Endothelial cell of umbilical vein (primary cell): Measurements from ENCODE around the gene ADGRF3. TPM values are rescaled to one million over a fixed set of nuclear protein-coding genes. Genes with fewer than 3 reads are reported as not detected.
"Not testable (repeated sequence)": the region's sequence is repeated elsewhere in the genome, so short reads cannot be mapped to it uniquely, and the experiment has no call there.

Experiments used
- BruUV-seq: library from RNA; stranded (reverse); fragments of 400-500 nt; replicated peaks from 2 replicates; lab custom pipeline; 2021; lab: Mats Ljungman, UMichigan
- CTCF ChIA-PET: fragments of 300-600, 350-600 bp; sonication (Branson Sonifier 250); formaldehyde crosslinking; loops from one replicate; lab custom pipeline; 2021; ENCODE audit warnings: antibody characterized with exemption, inconsistent platforms; lab: Charles Lee
- POLR2A ChIA-PET: fragments of 300-600, 350-600 bp; sonication (Branson Sonifier 250); formaldehyde crosslinking; loops from one replicate; lab custom pipeline; 2021; ENCODE audit warnings: antibody characterized with exemption, inconsistent platforms; lab: Charles Lee
- DNase-seq: peaks from one replicate; pipeline ENCODE4 v3.0.0-alpha.2; 2011; ENCODE audit warnings: low read depth, low spot score
- FAIRE-seq: peaks from 2 replicates; lab custom pipeline; 2011; peaks lifted over from hg19 to GRCh38; lab: Jason Lieb, UNC
- H2AFZ ChIP-seq: 2 replicates; pipeline ENCODE4 v1.6.0; 2012; ENCODE audit warnings: low read depth, low read length, control low read depth, inconsistent platforms
- H3K27ac ChIP-seq: 2 replicates; pipeline ENCODE4 v1.5.1; 2011; ENCODE audit warnings: low read depth, mild to moderate bottlenecking, control low read depth, low read length, moderate library complexity; ENCODE audit not compliant: insufficient read depth
- H3K27me3 ChIP-seq, 2 experiments: 2 replicates each; pipeline versions ENCODE4 v1.6.0 to v1.6.1; 2011; ENCODE audit warnings: low read length in 2 of 2, mixed read lengths in 1 of 2; ENCODE audit not compliant: control insufficient read depth in 2 of 2, insufficient read depth in 2 of 2
- H3K36me3 ChIP-seq, 2 experiments: 2 replicates in 1 of 2; 3 replicates in 1 of 2; pipeline ENCODE4 v1.5.1; 2011; ENCODE audit warnings: low read length in 2 of 2, mild to moderate bottlenecking in 1 of 2, moderate library complexity in 1 of 2; ENCODE audit not compliant: control insufficient read depth in 2 of 2, insufficient read depth in 2 of 2; ENCODE audit errors: extremely low read depth in 1 of 2
- H3K4me1 ChIP-seq: 3 replicates; pipeline ENCODE4 v1.5.1; 2011; ENCODE audit warnings: mild to moderate bottlenecking, low read length; ENCODE audit not compliant: control insufficient read depth, insufficient read depth; ENCODE audit errors: extremely low read depth
- H3K4me2 ChIP-seq: 2 replicates; pipeline ENCODE4 v1.6.1; 2011; ENCODE audit warnings: low read length, control low read depth, mixed read lengths; ENCODE audit not compliant: insufficient read depth
- H3K4me3 ChIP-seq, 3 experiments: fragments of 200-600 bp in 1 of 3; sonication (generic), shearing (Covaris generic) in 1 of 3; replicated peaks in 1 of 3; 2 replicates each; pipeline ENCODE4 v1.5.1; 2011 to 2016; ENCODE audit warnings: control low read depth in 3 of 3, low read length in 3 of 3, mild to moderate bottlenecking in 2 of 3, inconsistent platforms in 1 of 3, low read depth in 1 of 3, moderate library complexity in 1 of 3; ENCODE audit not compliant: insufficient read depth in 1 of 3
- H3K79me2 ChIP-seq: 2 replicates; pipeline ENCODE4 v1.6.0; 2012; ENCODE audit warnings: low read length, inconsistent platforms; ENCODE audit not compliant: control insufficient read depth, insufficient read depth
- H3K9ac ChIP-seq: replicated peaks from 2 replicates; pipeline ENCODE3; 2011; ENCODE audit warnings: low read length, control low read depth; ENCODE audit not compliant: insufficient read depth; ENCODE audit errors: extremely low read depth
- H3K9me1 ChIP-seq: replicated peaks from 3 replicates; pipeline ENCODE4 v1.6.0; 2011; ENCODE audit warnings: mild to moderate bottlenecking, low read length; ENCODE audit not compliant: control insufficient read depth, insufficient read depth; ENCODE audit errors: extremely low read depth
- H3K9me3 ChIP-seq: replicated peaks from 2 replicates; pipeline ENCODE4 v1.5.1; 2012; ENCODE audit warnings: low read length, inconsistent platforms; ENCODE audit not compliant: control insufficient read depth, insufficient read depth
- H4K20me1 ChIP-seq: replicated peaks from 2 replicates; pipeline ENCODE3; 2011; ENCODE audit warnings: mild to moderate bottlenecking, low read length; ENCODE audit not compliant: control insufficient read depth, insufficient read depth; ENCODE audit errors: extremely low read depth
- CTCF ChIP-seq, 2 donors: IDR thresholded peaks; 1 replicate in 1 of 2; 2 replicates in 1 of 2; pipeline ENCODE4 v1.5.1; 2011; ENCODE audit warnings: low read length in 2 of 2, mild to moderate bottlenecking in 2 of 2, moderate library complexity in 2 of 2, control low read depth in 1 of 2, inconsistent platforms in 1 of 2, low read depth in 1 of 2; ENCODE audit not compliant: insufficient read depth in 1 of 2; ENCODE audit errors: extremely low read depth in 1 of 2
- EZH2 ChIP-seq: IDR thresholded peaks from 2 replicates; pipeline ENCODE4 v1.6.1; 2012; ENCODE audit warnings: borderline replicate concordance, low read depth, mild to moderate bottlenecking, moderate library complexity, low read length, inconsistent platforms; ENCODE audit not compliant: severe bottlenecking
- FOS ChIP-seq: IDR thresholded peaks from 2 replicates; pipeline ENCODE4 v1.6.1; 2011; ENCODE audit warnings: mild to moderate bottlenecking, low read length, moderate library complexity, borderline replicate concordance; ENCODE audit not compliant: insufficient read depth
- GATA2 ChIP-seq: IDR thresholded peaks from 2 replicates; pipeline ENCODE4 v1.7.0; 2011; ENCODE audit warnings: low read depth, mild to moderate bottlenecking, moderate library complexity, mixed read lengths, low read length; ENCODE audit not compliant: insufficient read length, insufficient read depth
- JUN ChIP-seq: IDR thresholded peaks from 2 replicates; pipeline ENCODE4 v1.6.1; 2011; ENCODE audit warnings: borderline replicate concordance, low read depth; ENCODE audit not compliant: insufficient read length, insufficient read depth
- MYC ChIP-seq: IDR thresholded peaks from one replicate; pipeline ENCODE4 v1.6.1; 2011; ENCODE audit warnings: mild to moderate bottlenecking, low read depth, low read length
- POLR2A ChIP-seq: IDR thresholded peaks from 2 replicates; pipeline ENCODE4 v1.6.1; 2012; ENCODE audit warnings: low read depth, mild to moderate bottlenecking, control low read depth, low read length
- POLR2AphosphoS5 ChIP-seq: IDR thresholded peaks from 2 replicates; pipeline ENCODE4 v1.6.1; 2012; ENCODE audit warnings: low read depth, mild to moderate bottlenecking, control low read depth, low read length, moderate library complexity; ENCODE audit not compliant: insufficient read depth
- dilution Hi-C: fragments of 300-500 bp; cut with MboI; formaldehyde crosslinking; loops from one replicate; pipeline ENCODE4 v1.15.0; 2019; ENCODE audit warnings: low sequenced_read_pairs; ENCODE audit not compliant: extremely low pct_ligation_motif_present
- intact Hi-C: fragments of 100-400 bp; cut with micrococcal nuclease; formaldehyde crosslinking; loops from one replicate; pipeline ENCODE4 v1.10.0; 2022
- polyA plus RNA-seq, 4 experiments: library from polyadenylated mRNA; depleted of rRNA in 3 of 4; stranded (reverse) in 3 of 4; unstranded in 1 of 4; fragments of >200 nt; gene quantifications; 2 replicates each; pipeline versions ENCODE4 v1.2.1 to v1.2.3, GENCODE V29; 2011 to 2012; ENCODE audit warnings: missing spikeins in 1 of 4
- total RNA-seq: library from RNA; stranded (reverse); gene quantifications from 2 replicates; pipeline ENCODE4 v1.2.3, GENCODE V29; 2021
- TF ChIP-seq, protein P1 (sequence below): IDR thresholded peaks from 2 replicates; pipeline ENCODE4 v1.6.1; 2011; ENCODE audit not compliant: insufficient read depth, insufficient read length

The ADGRF3 gene
- total and polyA plus RNA-seq, 2 donors (not counting 3 experiments of a cell fraction or from before 2014, with no cell fraction given) = 0.21 to 0.73 TPM

DNA sequence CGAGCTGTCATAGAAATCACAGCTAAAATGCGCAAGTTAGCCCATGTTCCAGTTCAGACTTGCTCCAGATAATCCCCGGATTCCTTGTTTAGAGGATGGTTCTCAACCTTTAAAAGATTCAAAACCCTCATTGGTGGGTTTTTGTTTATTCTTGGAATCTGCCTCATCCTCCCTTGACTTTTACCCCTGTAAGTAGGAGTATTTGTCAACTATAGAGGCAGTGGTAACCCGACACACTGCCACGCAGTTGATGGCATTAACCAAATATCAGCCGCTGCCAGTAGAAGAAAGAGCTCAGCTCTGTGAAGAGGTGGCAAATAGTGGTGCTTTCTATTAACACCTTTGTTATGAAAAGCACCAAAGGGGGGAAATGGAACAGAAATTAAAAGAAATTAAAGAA is 41.0 kb downstream of the ADGRF3 start:
- Histone ChIP-seq H3K27me3 (peaks cover 0 to 2% of the 10 kb centered on the region in 2 experiments), H3K79me2 (no peaks in the 10 kb centered on the region), H4K20me1 (no peaks in the 10 kb centered on the region), H3K36me3 (no peaks in the 10 kb centered on the region), H3K4me3 (no peak overlapping the region), H3K9ac (no peak overlapping the region), H2AFZ (no peak overlapping the region), H3K4me1 (peaks cover 1% of the 10 kb centered on the region), H3K27ac (no peak overlapping the region), H3K4me2 (no peak overlapping the region), H3K9me3 (no peaks in the 10 kb centered on the region), H3K9me1 (no peaks in the 10 kb centered on the region)
- intact Hi-C loops (no loop called here), dilution Hi-C loops (no loop called here)
- FAIRE-seq (no peak), DNase-seq (no peak)
- ChIA-PET POLR2A (no interaction called here), CTCF (interaction anchor here (1.0 kb wide), 1 partner anchor 16 kb away, joined by 3 read pairs; no protein-coding TSS in a partner anchor)
- TF ChIP-seq POLR2A (no peak), MYC (no peak), POLR2AphosphoS5 (no peak), EZH2 (no peak), GATA2 (no peak), JUN (no peak), FOS (no peak), CTCF (IDR thresholded peaks at IDR 0.05; ENCODE audit: extremely low read depth in 1 of 2, insufficient read depth in 1 of 2, low read depth in 1 of 2, low read length in 2 of 2) (no peak)
- TF ChIP-seq, protein P1, sequence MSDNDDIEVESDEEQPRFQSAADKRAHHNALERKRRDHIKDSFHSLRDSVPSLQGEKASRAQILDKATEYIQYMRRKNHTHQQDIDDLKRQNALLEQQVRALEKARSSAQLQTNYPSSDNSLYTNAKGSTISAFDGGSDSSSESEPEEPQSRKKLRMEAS = no peak
- BruUV-seq = no TSS peak

- H3K4me1 ChIP-seq, H3K36me3 ChIP-seq, H4K20me1 ChIP-seq, BruUV-seq, intact Hi-C loops, H3K79me2 ChIP-seq, H3K4me2 ChIP-seq, dilution Hi-C loops, H2AFZ ChIP-seq, H3K9ac ChIP-seq, DNase-seq, H3K9me1 ChIP-seq, H3K27ac ChIP-seq, POLR2A ChIA-PET, H3K9me3 ChIP-seq, H3K27me3 ChIP-seq, FAIRE-seq, H3K4me3 ChIP-seq: not testable (repeated sequence)
- CTCF ChIA-PET = interaction anchor here (0.7 kb wide), 1 partner anchor 81 kb away, joined by 3 read pairs; no protein-coding TSS in a partner anchor
These were observed 41.5 kb downstream of the ADGRF3 start for GRCh38 chr2:26305094-26305493.
